Measurements from ENCODE around the gene CENPVL1.

The CENPVL1 gene

GRCh38 chrX:51737091-51737490 lies 26.8 kb downstream of the CENPVL1 start:
- H3K9me2 ChIP-seq (replicated peaks; ENCODE audit: insufficient read depth, low read length) = no peaks in the 10 kb centered on the region
- TF ChIP-seq CTCF (IDR thresholded peaks at IDR 0.05; ENCODE audit: insufficient read depth, low read length, poor library complexity, severe bottlenecking) (no peak), EZH2phosphoT487 (conservative IDR thresholded peaks at IDR 0.05; ENCODE audit: low read length) (no peak)
- H3K36me3 ChIP-seq (ENCODE audit: low read length) = no peaks in the 10 kb centered on the region
- H3K27ac ChIP-seq (ENCODE audit: low read depth, low read length) = no peak overlapping the region
- H3K4me3 ChIP-seq (ENCODE audit: insufficient read depth, low read length, poor library complexity, severe bottlenecking) = no peak overlapping the region
- no peaks in the 10 kb centered on the region for H3K27me3 ChIP-seq (ENCODE audit: low read length)
- H2AFZ ChIP-seq (ENCODE audit: low read depth, low read length, severe bottlenecking) = no peak overlapping the region
- H3F3A ChIP-seq (ENCODE audit: insufficient read depth) = no peaks in the 10 kb centered on the region
- no peak overlapping the region for H3K9ac ChIP-seq (ENCODE audit: low read length)
- H3K4me2 ChIP-seq (ENCODE audit: low read depth, low read length, poor library complexity, severe bottlenecking) = no peak overlapping the region
- no peaks in the 10 kb centered on the region for H4K20me1 ChIP-seq (ENCODE audit: low read depth, low read length)
- no peaks in the 10 kb centered on the region for H3K79me2 ChIP-seq (ENCODE audit: insufficient read depth, low read length)
- H3K9me3 ChIP-seq (ENCODE audit: insufficient read depth, low read length) = no peaks in the 10 kb centered on the region

- Histone ChIP-seq H4K20me1 (ENCODE audit: low read depth, low read length) (no peaks in the 10 kb centered on the region), H3K9ac (ENCODE audit: low read length) (peak overlapping the region; percentile 68; the same call in 1 of the 2 replicates), H3K79me2 (ENCODE audit: insufficient read depth, low read length) (peaks cover 11% of the 10 kb centered on the region; the same call in 1 of the 2 replicates), H3K36me3 (ENCODE audit: low read length) (no peaks in the 10 kb centered on the region; the same call in 1 of the 2 replicates), H2AFZ (ENCODE audit: low read depth, low read length, severe bottlenecking) (peak overlapping the region; percentile 52), H3K9me2 (replicated peaks; ENCODE audit: insufficient read depth, low read length) (no peaks in the 10 kb centered on the region), H3K27me3 (ENCODE audit: low read length) (no peaks in the 10 kb centered on the region), H3K9me3 (ENCODE audit: insufficient read depth, low read length) (no peaks in the 10 kb centered on the region), H3K4me2 (ENCODE audit: low read depth, low read length, poor library complexity, severe bottlenecking) (peak overlapping the region; percentile 60), H3K4me3 (ENCODE audit: insufficient read depth, low read length, poor library complexity, severe bottlenecking) (peak overlapping the region; percentile 73), H3F3A (ENCODE audit: insufficient read depth) (no peaks in the 10 kb centered on the region), H3K27ac (ENCODE audit: low read depth, low read length) (peak overlapping the region; percentile 38; the same call in 1 of the 2 replicates)
- TF ChIP-seq CTCF (IDR thresholded peaks at IDR 0.05; ENCODE audit: insufficient read depth, low read length, poor library complexity, severe bottlenecking) = no peak
- no peak for TF ChIP-seq EZH2phosphoT487 (conservative IDR thresholded peaks at IDR 0.05; ENCODE audit: low read length)
Measured at GRCh38 chrX:51742586-51742985, 32.3 kb downstream of the CENPVL1 start.

GRCh38 chrX:51743179-51743957 lies 33.1 kb downstream of the CENPVL1 start, which contains the start of gene GSPT2:
Gene GSPT2, plus strand, starts transcription at chrX:51743442. Its CDS starts 185 bp downstream, at chrX:51743627.
- Histone ChIP-seq H3K9me2 (replicated peaks; ENCODE audit: insufficient read depth, low read length) (no peaks in the 10 kb centered on the region), H4K20me1 (ENCODE audit: low read depth, low read length) (no peaks in the 10 kb centered on the region), H3K9ac (ENCODE audit: low read length) (peak within 1 kb of the TSS; percentile 68), H3K27me3 (ENCODE audit: low read length) (no peaks in the 10 kb centered on the region), H3K27ac (ENCODE audit: low read depth, low read length) (peak within 1 kb of the TSS; percentile 38), H3K4me2 (ENCODE audit: low read depth, low read length, poor library complexity, severe bottlenecking) (peak within 1 kb of the TSS; percentile 60), H2AFZ (ENCODE audit: low read depth, low read length, severe bottlenecking) (peak within 1 kb of the TSS; percentile 52), H3K36me3 (ENCODE audit: low read length) (no peaks in the 10 kb centered on the region; the same call in 1 of the 2 replicates), H3K9me3 (ENCODE audit: insufficient read depth, low read length) (no peaks in the 10 kb centered on the region), H3K4me3 (ENCODE audit: insufficient read depth, low read length, poor library complexity, severe bottlenecking) (peak within 1 kb of the TSS; percentile 73), H3F3A (ENCODE audit: insufficient read depth) (no peaks in the 10 kb centered on the region), H3K79me2 (ENCODE audit: insufficient read depth, low read length) (peaks cover 11% of the 10 kb centered on the region; the same call in 1 of the 2 replicates)
- TF ChIP-seq EZH2phosphoT487 (conservative IDR thresholded peaks at IDR 0.05; ENCODE audit: low read length) (no peak), CTCF (IDR thresholded peaks at IDR 0.05; ENCODE audit: insufficient read depth, low read length, poor library complexity, severe bottlenecking) (no peak)
